Hematopoietic multipotent progenitor cell treated with erythropoietin and hydrocortisone succinate and interleukin-3 and kit ligand, for 15 days (in vitro differentiated cells): ENCODE data around the gene FAM89B.

Experiments
- DNase-seq: peaks from one replicate; pipeline ENCODE4 v3.0.0-alpha.2; 2015; ENCODE audit warnings: low spot score

FAM89B gene

DNA sequence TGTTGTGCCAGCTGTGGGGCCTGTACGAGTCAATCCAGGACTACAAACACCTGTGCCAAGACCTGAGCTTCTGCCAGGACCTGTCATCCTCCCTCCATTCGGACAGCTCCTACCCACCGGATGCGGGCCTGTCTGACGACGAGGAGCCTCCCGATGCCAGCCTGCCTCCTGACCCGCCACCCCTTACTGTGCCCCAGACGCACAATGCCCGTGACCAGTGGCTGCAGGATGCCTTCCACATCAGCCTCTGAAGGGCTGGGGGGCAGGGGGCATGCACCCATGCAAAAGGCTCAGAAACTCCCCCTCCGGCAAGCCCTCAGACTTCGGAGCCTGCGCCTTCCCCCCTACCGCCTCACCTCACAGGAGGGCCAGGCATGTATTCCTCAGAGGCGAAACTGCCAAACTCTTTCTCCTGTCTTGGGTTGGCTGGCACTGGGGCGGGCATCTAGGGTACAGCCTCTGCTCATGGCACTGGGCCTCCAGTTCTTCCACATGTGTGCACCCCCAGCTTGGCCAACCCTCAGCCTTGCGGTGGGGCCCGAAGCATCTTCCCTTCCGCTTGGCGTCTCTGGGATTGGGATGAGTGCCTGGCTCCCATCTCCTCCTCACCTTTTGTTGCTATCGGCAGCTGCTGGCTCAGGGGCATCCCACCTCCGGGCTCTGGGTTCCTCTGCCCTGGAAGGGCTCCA lies 1.2 kb downstream of the FAM89B start:
- DNase-seq, result no peak

DNA sequence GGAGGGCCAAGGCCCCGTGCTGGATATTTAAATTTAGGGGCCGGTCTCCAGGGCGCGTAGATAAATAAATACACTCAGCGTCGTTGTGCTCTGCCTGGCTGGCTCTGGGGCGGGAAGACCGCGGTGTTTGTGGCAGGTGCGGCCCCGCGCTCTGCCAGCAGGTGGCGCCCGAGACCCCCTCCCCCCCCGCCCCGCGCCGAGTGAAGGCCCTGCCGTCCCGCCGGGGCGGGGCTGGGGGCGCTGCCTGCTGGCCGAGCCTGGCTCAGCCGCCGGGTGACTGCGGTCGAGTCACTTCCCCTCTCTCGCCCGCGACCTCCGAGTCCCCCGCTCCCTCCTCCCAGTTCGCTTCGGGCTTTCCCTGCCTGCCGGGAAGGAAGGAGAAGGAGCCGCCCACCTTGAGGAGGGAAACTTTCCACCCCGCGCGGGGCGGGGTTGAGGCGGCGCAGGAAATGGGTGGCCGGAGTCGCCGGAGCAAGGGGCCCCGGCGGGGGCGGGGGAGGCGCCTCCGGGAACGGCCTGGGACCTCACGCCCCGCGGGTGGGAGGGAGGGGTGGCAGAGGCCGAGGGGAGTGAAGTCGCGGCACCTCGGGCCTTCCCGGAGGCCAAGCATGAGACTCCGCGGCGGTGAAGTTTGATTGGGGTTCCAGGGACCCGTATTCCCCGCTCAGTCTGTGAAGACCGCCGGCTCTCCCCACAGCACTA lies 1.9 kb downstream of the FAM89B start:
- peak; percentile 83 for DNase-seq

DNA sequence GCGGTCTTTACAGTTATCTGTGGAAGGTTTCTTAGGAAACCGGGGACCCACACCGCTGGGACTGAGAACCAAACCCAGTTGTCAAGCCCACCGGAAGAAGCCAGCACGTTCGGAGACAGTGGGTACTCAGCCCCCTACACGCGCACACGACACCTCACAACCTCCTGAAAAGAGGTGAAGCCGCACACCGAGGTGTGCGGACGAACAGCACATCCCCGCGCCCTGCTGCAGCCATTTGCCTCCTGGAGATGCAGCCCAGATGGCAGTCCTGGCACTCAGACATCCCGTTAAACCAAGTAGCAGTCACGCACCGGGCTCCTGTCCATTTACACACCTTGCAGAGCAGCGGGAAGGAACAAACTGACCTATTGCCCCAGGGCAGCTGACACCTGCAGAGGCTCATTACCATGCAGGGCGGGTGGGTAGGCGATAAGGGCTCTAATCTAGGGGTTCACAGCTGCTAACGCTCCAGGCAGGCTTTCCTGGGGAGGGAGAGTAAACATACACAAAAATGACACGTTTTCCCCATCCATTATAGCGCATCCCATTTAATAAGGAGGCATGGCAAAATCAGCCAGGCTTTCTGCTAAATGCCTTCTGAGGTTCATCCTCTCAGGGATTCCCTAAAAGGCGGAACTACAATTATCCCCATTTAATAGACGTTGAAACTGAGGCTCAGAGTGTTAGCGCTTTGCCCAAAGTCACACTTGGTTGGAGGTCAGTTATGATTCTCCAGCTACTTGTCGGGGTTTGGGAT lies 2.7 kb downstream of the FAM89B start:
- peak; percentile 88 for DNase-seq

DNA sequence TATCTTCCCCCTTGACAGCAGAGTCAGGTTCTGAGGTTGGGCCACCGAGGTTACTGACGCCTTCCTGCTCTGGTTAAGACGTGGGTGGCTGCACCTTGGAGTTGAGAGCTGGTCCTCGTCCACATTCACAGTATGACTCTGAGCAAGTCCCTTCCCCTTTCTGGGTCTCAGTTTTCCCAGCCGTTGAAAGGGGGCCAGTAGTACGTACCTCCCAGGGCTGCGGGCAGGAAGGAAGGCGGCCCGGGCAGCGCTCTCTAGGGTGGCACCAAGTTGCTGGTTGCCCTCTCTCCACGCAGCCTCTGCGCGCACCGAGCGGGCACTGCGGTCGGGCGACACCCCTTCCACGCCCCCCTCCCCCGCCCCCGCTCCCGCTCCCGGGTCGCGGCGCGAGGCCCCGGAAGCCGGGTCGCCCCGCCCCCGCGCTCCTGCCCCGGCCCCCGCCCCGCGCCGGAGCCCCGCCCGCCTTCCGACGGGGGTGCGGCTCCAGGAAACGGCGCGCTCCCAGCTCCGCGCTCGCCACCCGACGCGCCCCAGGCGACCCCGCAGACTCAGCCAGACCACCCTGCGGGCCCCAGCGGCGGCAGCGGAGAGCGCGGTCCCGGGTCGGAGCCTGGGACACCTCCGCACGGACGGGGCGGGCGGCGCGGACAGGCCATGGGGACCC lies 3.4 kb downstream of the FAM89B start, which contains the start of gene EHBP1L1:
Gene EHBP1L1, plus strand, starts transcription at position 486 of the 664 bp plus-strand sequence. CDS start 250 bp downstream, outside the sequence.
- DNase-seq, result peak; percentile 86

DNA sequence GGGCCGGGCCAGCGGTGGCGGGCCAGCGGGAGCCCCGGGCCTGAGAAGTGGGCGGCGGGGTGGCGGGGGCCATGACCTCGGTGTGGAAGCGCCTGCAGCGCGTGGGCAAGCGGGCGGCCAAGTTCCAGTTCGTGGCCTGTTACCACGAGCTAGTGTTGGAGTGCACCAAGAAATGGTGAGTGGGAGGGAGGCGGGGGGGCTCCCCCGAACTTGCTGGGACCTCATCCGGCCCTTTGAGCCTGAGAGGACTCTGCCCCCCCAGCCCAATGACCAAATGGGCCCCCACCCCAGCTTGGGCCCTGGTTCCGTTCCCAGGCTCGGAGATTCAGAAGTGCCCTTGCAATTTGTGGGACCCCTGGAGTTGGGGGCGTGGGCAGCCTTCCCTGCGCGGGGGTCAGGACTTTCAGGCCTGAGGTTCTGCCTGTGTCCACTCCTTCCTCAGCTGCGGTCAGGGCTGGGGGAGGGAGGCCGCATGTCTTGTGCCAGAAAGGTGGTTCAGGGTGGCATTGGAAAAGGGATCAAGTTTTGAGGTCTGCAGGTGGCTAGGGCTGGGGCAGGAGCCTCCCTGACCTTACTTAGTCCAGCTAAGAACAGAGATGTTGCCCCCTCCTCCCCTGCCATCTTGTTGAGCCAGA lies 4.0 kb downstream of the FAM89B start:
- DNase-seq, result no peak

DNA sequence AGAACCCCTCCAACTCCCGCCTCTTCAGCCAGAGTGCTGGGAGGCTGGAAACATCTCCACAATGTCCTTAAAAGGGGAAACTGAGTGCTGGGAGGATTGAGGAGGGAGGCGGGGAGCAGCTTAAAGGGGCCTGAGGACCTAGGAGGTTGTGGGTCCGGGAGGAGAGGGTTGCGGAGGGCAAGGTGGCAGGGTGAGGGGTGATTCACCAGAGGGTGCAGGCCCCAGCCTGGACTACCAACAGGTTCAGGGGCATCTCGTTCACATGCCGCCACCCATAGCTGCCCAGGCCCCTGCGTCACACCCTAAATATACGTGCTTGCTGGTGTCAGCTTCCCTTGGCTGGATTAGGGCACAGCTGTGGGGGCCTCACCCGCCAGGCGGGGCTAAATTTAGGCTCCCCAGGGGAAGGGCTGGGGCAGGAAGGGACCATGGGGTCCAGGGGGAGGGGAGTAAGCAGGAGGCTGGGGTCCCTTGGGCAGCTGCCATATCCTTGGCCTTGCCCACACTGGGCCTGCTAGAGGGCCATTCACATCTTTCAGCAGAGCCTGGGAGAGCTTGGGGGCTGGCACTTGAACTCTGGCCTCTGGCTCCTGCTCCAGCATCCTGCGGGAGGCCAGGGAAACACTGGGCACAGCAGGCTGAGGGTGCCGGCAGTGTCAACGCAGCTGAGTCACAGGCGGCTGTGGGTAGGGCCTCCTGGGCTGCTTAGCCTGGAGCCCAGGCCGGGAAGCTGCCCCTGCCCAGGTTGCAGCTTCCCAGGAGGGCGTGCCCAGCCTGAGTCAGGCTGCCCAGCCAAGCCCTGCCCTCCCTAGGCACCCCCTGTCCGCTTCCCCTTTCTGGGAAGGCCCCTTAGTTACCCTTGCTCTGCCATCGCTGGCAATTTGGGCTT lies 4.8 kb downstream of the FAM89B start:
- peak; percentile 75 for DNase-seq

DNA sequence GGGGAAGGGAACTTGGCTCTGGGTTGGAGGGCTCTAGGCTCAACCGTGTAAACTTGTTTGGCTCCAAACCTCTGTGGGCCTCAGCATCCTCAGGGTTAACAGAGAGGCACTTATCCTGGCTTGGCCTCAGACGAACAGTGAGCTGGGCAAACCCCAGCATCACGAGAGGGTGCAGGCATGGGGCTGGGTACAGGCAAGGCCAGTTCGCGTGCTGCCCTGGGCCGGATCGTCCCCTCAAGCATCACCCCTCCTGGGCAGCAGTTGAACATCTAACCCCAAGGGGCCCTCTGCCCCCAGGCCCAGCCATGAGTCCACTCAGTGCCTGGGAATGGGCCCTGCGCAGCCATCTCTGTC lies 5.4 kb downstream of the FAM89B start:
- no peak for DNase-seq

DNA sequence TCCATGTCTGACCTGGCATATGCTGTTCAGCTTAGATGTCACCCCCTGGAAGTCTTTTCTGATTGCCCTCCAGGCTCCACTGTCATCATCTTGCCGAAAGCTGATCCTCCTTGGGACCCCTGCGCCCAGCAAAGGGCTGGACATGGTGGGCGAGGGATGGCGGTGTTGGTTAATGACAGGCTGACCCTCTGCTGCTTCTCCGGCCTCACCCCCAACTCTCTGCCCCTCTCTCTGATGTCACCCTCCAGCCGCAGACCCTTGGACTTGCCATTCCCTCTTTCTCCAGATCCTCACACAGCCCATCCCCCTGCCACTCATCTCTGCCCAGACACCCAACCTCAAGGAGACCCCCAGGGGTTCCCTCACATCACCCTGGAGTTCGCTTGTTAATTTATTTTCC lies 5.8 kb downstream of the FAM89B start:
- no peak for DNase-seq

DNA sequence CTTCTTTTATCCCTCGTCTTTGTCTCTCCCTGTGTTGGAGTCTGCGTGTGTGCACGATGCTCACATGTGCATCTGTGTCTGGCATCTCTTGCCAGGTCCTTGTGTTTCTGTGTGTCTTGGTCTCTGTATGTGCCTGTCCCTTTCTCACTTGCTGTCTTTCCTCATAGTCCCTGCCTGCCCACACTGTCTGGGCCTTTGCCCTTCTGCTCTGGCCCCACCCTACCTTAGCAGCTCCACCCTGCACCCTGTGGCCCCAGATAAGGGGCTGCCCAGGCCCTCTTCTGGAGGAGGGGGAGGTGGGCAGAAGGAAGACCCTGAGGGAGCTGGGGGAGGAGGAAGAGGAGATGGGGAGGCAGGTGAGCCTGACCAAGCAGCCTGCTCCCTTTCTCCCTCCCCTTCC lies 6.3 kb downstream of the FAM89B start:
- DNase-seq, result peak; percentile 84

DNA sequence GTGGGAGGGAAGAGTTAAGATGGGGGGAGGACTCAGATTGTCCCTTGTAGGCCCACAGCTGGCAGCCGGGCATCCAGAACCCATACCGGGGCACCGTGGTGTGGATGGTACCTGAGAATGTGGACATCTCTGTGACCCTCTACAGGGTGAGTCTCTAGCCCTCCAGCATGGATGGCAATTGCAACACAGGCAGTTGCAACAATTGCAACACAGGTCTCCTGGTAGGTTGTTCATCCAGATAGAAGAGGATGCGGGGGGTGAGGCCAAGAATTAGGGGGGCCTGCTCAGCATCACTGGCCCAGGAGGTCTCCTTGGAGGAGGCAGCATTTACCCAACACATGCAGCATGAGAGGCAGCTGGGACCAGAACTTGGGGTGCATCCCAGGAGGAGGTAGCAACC lies 7.0 kb downstream of the FAM89B start:
- DNase-seq, result no peak

DNA sequence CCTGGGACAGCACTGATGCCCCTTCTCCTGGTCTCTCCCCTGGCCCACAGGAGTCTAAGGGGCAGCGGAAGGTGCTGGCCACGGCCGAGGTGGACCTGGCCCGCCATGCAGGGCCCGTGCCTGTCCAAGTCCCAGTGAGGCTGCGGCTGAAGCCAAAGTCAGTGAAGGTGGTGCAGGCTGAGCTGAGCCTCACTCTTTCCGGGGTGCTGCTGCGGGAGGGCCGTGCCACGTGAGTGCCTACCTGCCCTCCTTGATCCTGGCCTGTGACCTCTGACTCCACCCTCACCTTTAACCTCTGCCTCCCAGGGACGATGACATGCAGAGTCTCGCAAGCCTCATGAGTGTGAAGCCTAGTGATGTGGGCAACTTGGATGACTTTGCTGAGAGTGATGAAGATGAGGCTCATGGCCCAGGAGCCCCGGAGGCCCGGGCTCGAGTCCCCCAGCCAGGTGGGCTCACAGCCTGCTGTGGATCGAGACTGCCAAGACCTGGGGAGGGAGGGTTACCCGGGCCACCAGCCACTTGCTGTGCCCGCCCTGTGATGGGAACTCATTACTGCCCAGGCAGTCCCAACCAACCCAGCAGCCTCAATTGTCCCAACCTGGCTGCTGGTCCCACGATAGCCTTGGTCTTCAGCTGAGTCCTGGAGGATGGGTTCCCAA lies 7.8 kb downstream of the FAM89B start:
- DNase-seq, result no peak

DNA sequence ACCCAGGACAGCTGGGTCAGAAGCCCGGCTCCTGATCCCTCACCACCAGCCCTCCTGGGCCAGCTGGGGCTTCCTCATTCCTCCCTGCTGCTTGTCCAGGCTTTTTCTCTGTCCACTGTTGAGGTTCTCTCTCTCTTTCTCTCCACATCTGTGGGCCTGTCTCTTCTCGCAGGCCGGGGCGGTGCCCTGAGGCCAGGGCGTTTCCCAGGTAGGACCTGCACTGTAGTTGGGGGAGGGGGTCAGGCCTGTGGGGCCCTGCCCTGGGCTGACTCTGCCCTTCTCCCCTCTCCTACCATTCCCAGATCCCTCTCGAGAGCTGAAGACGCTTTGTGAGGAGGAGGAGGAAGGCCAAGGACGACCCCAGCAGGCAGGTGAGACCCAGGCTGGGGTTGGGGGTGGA lies 8.4 kb downstream of the FAM89B start:
- DNase-seq, result no peak

DNA sequence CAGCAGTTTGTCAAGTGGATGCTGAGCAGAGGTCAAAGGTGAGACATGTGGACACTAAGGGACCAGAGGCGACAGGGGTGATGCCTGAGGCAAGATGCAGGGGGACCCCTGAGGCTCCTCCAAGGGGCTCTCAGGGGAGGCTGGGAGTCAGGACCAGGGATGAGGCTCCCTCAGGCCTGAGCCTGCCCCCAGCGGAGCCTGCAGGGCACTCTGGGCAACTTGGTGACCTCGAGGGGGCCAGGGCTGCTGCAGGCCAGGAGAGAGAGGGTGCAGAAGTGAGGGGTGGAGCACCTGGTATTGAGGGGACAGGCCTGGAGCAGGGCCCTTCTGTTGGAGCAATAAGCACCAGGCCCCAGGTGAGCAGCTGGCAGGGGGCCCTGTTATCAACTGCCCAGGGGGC lies 9.6 kb downstream of the FAM89B start:
- DNase-seq, result no peak

DNA sequence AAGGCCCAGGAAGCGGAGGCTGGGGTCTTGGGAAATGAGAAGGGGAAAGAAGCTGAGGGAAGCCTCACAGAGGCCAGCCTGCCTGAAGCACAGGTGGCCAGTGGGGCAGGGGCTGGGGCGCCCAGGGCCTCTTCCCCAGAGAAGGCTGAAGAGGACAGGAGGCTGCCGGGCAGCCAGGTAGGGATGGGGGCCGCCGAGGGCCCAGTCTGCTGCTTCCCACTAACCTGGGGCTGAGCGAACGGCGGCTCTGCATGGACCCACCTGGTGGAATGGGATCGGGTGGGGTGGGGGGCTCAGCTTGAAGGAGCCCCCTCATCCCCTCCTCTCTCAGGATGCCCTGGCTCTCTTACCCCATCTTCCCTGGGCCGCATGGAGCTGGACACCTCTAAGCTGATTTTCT lies 11.3 kb downstream of the FAM89B start:
- DNase-seq, result no peak

DNA sequence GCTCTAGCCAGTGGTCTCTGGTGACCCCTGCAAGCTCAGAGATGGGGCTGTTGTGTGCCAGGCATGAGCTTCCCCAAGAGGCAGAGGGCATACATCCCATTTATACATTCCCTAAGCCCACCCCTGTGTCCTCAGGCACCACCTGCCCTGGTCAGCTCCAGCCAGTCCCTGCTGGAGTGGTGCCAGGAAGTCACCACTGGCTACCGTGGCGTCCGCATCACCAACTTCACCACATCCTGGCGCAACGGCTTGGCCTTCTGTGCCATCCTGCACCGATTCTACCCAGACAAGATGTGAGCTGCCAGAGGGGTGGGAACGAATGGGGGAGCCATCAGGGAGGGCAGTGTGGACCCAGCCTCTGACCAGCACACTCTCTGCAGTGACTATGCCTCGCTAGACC lies 11.8 kb downstream of the FAM89B start:
- DNase-seq, result no peak

DNA sequence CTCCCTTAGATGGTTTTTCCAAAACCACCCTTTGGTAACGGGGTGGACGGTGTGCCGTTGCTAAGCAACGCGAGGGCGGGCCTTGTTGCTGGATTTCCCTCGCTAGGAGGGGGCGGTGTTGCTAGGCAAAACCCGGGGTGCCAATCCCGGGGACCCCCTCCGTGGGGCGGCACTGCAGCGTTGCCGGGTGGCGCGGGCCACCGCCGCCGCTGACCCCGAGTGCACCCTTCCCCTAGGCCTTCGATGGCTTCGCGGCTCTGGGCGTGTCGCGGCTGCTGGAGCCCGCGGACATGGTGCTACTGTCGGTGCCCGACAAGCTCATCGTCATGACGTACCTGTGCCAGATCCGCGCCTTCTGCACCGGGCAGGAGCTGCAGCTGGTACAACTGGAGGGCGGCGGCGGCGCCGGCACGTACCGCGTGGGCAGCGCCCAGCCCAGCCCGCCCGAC lies 12.4 kb downstream of the FAM89B start:
- DNase-seq, result no peak

DNA sequence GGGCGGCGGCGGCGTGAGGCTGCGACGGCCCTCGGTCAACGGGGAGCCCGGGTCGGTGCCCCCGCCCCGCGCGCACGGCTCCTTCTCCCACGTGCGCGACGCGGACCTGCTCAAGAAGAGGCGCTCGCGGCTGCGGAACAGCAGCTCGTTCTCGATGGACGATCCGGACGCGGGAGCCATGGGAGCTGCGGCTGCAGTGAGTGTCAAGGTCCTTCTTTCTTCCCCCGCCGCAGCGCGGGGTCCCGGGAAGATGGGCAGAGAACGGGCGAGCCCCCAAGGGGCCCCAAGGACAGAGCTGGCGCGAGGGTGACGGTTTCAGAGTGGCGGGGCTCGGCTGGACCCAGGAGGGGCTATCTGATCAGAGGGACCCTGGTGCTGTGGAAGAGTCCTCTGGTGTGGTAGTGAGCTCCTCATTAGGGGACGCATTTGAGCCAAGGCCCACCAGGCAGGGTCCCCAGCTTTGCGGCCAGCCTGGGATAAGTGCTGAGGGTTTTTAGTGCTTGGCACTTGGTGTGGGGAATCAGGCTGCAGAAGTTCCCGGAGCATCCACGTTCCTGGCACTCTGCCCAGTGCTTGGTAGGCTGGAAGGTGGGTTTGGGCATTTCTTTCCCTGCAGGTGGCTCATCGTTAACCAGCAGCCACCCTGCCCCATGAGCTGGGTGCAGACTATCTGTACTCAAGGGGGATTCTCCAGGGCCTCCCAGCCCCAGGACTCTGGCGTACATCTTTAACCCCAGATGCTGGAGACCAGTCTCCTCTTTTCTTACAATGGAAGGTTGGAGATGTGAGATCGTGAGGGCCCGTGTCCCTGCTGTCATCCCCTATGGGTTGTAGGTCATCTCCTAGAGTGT lies 13.3 kb downstream of the FAM89B start:
- no peak for DNase-seq

DNA sequence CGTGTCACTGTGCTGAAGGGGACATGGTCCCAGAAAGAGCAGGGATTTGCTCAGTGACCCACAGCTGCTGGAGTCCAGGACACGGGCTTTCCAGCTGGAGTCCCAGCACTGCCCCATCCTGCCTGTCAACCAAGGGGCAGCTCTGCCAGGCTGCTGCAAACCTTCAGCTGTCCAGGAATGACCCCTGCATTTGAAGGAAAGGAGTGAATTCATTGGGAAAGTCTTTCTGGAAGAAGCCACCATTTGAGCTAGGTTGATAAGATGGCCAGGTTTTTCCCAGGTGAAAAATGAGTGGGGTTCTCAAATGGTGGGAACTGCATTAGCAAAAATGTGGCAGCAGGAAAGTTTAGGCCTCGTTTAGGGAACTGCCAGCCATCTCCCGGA lies 13.9 kb downstream of the FAM89B start:
- no peak for DNase-seq

DNA sequence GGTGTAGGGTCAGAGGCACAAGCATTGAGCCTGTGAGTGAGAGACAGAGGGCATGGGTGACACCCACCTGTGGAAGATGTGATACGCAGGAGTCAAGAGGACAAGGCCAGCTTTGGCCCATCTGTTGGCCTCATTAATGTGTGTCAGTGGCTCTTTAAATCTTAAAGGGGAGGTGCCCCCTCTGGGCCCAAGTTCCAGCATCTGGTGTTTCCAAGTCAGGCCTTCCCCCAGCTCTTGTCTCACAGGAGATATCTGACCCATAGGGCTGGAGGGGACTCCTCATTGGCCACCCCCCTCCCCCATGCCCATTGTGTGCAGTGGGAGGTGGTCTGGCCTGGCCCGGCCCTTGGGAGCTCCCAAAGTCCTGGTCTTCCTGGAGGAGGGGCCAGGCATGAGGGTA lies 14.3 kb downstream of the FAM89B start:
- no peak for DNase-seq
